ENCODE results near the gene MPP2.
A peak's percentile ranks its signal among the peaks of the same experiment; 100 is the strongest.
"Not testable (repeated sequence)": the region's sequence is repeated elsewhere in the genome, so short reads cannot be mapped to it uniquely, and the experiment has no call there.

Gene MPP2

GRCh38 chr17:43842975-43843325, 64.4 kb downstream of the MPP2 start:
- no peaks in the 10 kb centered on the region for H3K27me3 ChIP-seq (ENCODE audit: control insufficient read depth in 5 of 5, insufficient read depth in 4 of 5, low read length in 5 of 5)
- H3K4me1 ChIP-seq (ENCODE audit: control insufficient read depth in 5 of 5, insufficient read depth in 5 of 5, low read length in 5 of 5), result peaks cover 2 to 35% (median 29%) of the 10 kb centered on the region in 5 donors
- no peaks in the 10 kb centered on the region for H3K9me3 ChIP-seq (ENCODE audit: control insufficient read depth in 5 of 5, low read length in 5 of 5)
- H3K9ac ChIP-seq (ENCODE audit: low read length in 5 of 5), result no peak overlapping the region
- no peak overlapping the region for H3K4me3 ChIP-seq (ENCODE audit: low read depth in 1 of 5, low read length in 5 of 5)
- no peak overlapping the region for H3K27ac ChIP-seq (ENCODE audit: low read depth, low read length)
- H3K36me3 ChIP-seq (ENCODE audit: control insufficient read depth in 5 of 5, insufficient read depth in 5 of 5, low read length in 5 of 5), result no peaks in the 10 kb centered on the region

DNA sequence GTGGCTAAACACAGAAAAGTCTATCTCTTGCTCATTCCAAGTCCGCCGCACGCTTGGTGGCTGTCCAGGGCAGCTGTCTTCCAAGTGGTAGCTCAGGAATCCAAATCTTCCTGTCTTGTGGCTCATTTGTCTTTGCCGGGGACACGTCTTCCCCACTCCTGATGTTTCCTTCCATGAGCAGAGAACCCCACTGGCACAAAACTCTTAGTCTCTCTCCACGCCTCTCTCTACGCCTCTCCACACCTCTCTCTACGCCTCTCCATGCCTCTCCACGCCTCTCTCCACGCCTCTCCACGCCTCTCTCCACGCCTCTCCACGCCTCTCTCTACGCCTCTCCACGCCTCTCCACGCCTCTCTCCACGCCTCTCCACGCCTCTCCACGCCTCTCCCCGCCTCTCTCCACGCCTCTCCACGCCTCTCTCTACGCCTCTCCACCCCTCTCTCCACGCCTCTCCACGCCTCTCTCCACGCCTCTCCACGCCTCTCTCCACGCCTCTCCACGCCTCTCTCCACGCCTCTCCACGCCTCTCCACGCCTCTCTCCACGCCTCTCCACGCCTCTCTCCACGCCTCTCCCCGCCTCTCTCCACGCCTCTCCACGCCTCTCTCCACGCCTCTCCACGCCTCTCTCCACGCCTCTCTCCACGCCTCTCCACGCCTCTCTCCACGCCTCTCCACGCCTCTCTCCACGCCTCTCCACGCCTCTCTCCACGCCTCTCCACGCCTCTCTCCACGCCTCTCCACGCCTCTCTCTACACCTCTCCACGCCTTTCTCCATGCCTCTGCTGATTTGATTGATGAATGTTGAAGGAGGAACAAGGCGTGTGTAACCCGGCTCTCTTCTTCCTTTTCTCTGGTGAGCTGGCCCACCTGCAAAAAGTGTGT, 65.0 kb downstream of the MPP2 start:
- H3K4me1 ChIP-seq (ENCODE audit: control insufficient read depth in 5 of 5, insufficient read depth in 5 of 5, low read length in 5 of 5), result peaks cover 2 to 35% (median 29%) of the 10 kb centered on the region in 5 donors
- not testable (repeated sequence) for H3K27me3 ChIP-seq (ENCODE audit: control insufficient read depth in 5 of 5, insufficient read depth in 4 of 5, low read length in 5 of 5); H3K9me3 ChIP-seq (ENCODE audit: control insufficient read depth in 5 of 5, low read length in 5 of 5); H3K27ac ChIP-seq (ENCODE audit: low read depth, low read length); H3K36me3 ChIP-seq (ENCODE audit: control insufficient read depth in 5 of 5, insufficient read depth in 5 of 5, low read length in 5 of 5); H3K9ac ChIP-seq (ENCODE audit: low read length in 5 of 5)
- H3K4me3 ChIP-seq (ENCODE audit: low read depth in 1 of 5, low read length in 5 of 5), result peak overlapping the region in 1 of 5 donors; percentile 35

DNA sequence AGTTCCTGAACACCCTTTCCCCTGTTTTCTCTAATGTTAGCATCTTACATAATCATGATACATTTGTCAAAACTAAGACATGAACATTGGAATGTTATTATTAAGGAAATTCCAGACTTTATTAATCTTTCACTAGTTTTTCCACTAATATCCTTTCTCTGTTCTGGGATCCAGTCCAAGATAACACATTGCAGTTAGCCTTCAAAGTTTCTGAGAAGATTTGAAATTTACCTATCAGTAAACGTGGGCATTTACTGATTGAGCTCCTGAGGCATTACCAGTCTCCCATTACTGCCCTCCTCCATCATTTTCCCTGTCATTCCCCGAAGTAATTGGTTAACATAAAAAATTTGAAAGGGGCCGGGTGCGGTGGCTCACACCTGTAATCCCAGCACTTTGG, 66.1 kb downstream of the MPP2 start:
- Histone ChIP-seq H3K9ac (ENCODE audit: low read length in 5 of 5) (no peak overlapping the region), H3K4me3 (ENCODE audit: low read depth in 1 of 5, low read length in 5 of 5) (peak overlapping the region in 1 of 5 donors; percentile 35), H3K4me1 (ENCODE audit: control insufficient read depth in 5 of 5, insufficient read depth in 5 of 5, low read length in 5 of 5) (peaks cover 2 to 29% (median 28%) of the 10 kb centered on the region in 5 donors), H3K27me3 (ENCODE audit: control insufficient read depth in 5 of 5, insufficient read depth in 4 of 5, low read length in 5 of 5) (no peaks in the 10 kb centered on the region), H3K27ac (ENCODE audit: low read depth, low read length) (no peak overlapping the region), H3K36me3 (ENCODE audit: control insufficient read depth in 5 of 5, insufficient read depth in 5 of 5, low read length in 5 of 5) (no peaks in the 10 kb centered on the region), H3K9me3 (ENCODE audit: control insufficient read depth in 5 of 5, low read length in 5 of 5) (no peaks in the 10 kb centered on the region)

DNA sequence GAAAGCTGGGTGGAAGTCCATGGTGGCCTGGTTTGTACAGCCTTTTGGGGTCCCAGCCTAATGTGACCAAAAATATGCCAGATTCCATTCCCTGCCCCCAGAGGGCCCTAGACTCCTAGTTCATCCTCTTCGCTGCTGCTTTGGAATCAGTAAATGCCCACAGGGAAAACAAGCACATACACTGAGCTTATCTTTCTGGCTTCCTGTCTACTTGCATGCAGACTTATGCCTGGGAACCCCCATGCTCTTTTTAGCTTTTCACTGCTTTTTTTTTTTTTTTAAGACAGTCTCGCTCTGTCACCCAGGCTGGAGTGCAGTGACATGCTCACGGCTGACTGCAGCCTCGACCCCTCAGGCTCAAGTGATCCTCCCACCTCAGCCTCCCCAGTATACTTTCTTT, 66.5 kb downstream of the MPP2 start:
- Histone ChIP-seq H3K9ac (ENCODE audit: low read length in 5 of 5) (no peak overlapping the region), H3K36me3 (ENCODE audit: control insufficient read depth in 5 of 5, insufficient read depth in 5 of 5, low read length in 5 of 5) (no peaks in the 10 kb centered on the region), H3K27ac (ENCODE audit: low read depth, low read length) (no peak overlapping the region), H3K27me3 (ENCODE audit: control insufficient read depth in 5 of 5, insufficient read depth in 4 of 5, low read length in 5 of 5) (no peaks in the 10 kb centered on the region), H3K4me3 (ENCODE audit: low read depth in 1 of 5, low read length in 5 of 5) (no peak overlapping the region), H3K9me3 (ENCODE audit: control insufficient read depth in 5 of 5, low read length in 5 of 5) (no peaks in the 10 kb centered on the region), H3K4me1 (ENCODE audit: control insufficient read depth in 5 of 5, insufficient read depth in 5 of 5, low read length in 5 of 5) (peaks cover 2 to 27% (median 24%) of the 10 kb centered on the region in 5 donors)

DNA sequence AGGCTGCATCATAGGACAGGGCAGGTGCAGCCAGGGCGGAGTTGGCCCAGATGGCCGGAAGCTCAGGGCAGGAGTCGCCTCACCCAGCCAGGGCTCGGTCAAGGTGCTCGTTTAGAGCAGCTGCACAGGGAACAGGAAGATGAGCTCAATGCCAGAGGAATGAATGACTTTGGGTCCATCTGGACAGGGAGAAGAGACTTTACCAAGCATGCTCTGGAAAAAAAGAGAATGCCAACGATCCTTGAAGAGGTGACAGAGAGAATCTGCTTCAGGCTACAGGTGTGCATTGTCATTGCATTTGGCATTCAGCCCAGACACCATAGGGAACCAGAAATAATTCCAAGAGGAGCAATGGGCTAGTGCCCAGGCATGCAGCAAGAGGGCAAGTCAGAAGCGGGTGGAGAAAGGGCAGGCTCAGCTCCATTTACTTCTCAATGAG, 67.6 kb downstream of the MPP2 start:
- H3K36me3 ChIP-seq (ENCODE audit: control insufficient read depth in 5 of 5, insufficient read depth in 5 of 5, low read length in 5 of 5), result no peaks in the 10 kb centered on the region
- no peak overlapping the region for H3K27ac ChIP-seq (ENCODE audit: low read depth, low read length)
- no peaks in the 10 kb centered on the region for H3K27me3 ChIP-seq (ENCODE audit: control insufficient read depth in 5 of 5, insufficient read depth in 4 of 5, low read length in 5 of 5)
- H3K9ac ChIP-seq (ENCODE audit: low read length in 5 of 5), result no peak overlapping the region
- no peak overlapping the region for H3K4me3 ChIP-seq (ENCODE audit: low read depth in 1 of 5, low read length in 5 of 5)
- peaks cover 2 to 26% (median 24%) of the 10 kb centered on the region in 5 donors for H3K4me1 ChIP-seq (ENCODE audit: control insufficient read depth in 5 of 5, insufficient read depth in 5 of 5, low read length in 5 of 5)
- H3K9me3 ChIP-seq (ENCODE audit: control insufficient read depth in 5 of 5, low read length in 5 of 5), result no peaks in the 10 kb centered on the region

- Histone ChIP-seq H3K9ac (ENCODE audit: low read length in 5 of 5) (peak overlapping the region in 2 of 5 donors; percentile 43 to 53), H3K4me3 (ENCODE audit: low read depth in 1 of 5, low read length in 5 of 5) (peak overlapping the region in 3 of 5 donors; percentile 70 to 76 (median 72))
Observed at GRCh38 chr17:43834106-43834505, 73.2 kb downstream of the MPP2 start.

GRCh38 chr17:43832976-43833829, 74.1 kb downstream of the MPP2 start, which contains the start of gene MPP3:
Gene MPP3 (minus strand): TSS chr17:43833146. CDS start chr17:43831906, 1,240 bp downstream.
- H3K4me1 ChIP-seq (ENCODE audit: control insufficient read depth in 5 of 5, insufficient read depth in 5 of 5, low read length in 5 of 5), result peaks cover 3 to 19% (median 18%) of the 10 kb centered on the region in 5 donors
- peak within 1 kb of the TSS; percentile 54 to 76 (median 70) for H3K4me3 ChIP-seq (ENCODE audit: low read depth in 1 of 5, low read length in 5 of 5)
- H3K9me3 ChIP-seq (ENCODE audit: control insufficient read depth in 5 of 5, low read length in 5 of 5), result peaks cover 0 to 3% (median 0%) of the 10 kb centered on the region in 5 donors
- peak within 1 kb of the TSS in 4 of 5 donors; percentile 12 to 69 (median 40) for H3K9ac ChIP-seq (ENCODE audit: low read length in 5 of 5)
- peaks cover 0 to 27% (median 17%) of the 10 kb centered on the region in 5 donors for H3K36me3 ChIP-seq (ENCODE audit: control insufficient read depth in 5 of 5, insufficient read depth in 5 of 5, low read length in 5 of 5)
- H3K27ac ChIP-seq (ENCODE audit: low read depth, low read length), result peak within 1 kb of the TSS; percentile 54
- H3K27me3 ChIP-seq (ENCODE audit: control insufficient read depth in 5 of 5, insufficient read depth in 4 of 5, low read length in 5 of 5), result no peaks in the 10 kb centered on the region

More at GRCh38 chr17:43834106-43834505, 73.2 kb downstream of the MPP2 start:
- Histone ChIP-seq H3K36me3 (ENCODE audit: control insufficient read depth in 5 of 5, insufficient read depth in 5 of 5, low read length in 5 of 5) (peaks cover 0 to 20% (median 9%) of the 10 kb centered on the region in 5 donors), H3K4me1 (ENCODE audit: control insufficient read depth in 5 of 5, insufficient read depth in 5 of 5, low read length in 5 of 5) (peaks cover 3 to 19% (median 18%) of the 10 kb centered on the region in 5 donors), H3K27me3 (ENCODE audit: control insufficient read depth in 5 of 5, insufficient read depth in 4 of 5, low read length in 5 of 5) (no peaks in the 10 kb centered on the region), H3K27ac (ENCODE audit: low read depth, low read length) (no peak overlapping the region), H3K9me3 (ENCODE audit: control insufficient read depth in 5 of 5, low read length in 5 of 5) (peaks cover 0 to 3% (median 0%) of the 10 kb centered on the region in 5 donors)

- Histone ChIP-seq H3K9me3 (ENCODE audit: control insufficient read depth in 5 of 5, low read length in 5 of 5) (peaks cover 0 to 3% (median 0%) of the 10 kb centered on the region in 5 donors), H3K27me3 (ENCODE audit: control insufficient read depth in 5 of 5, insufficient read depth in 4 of 5, low read length in 5 of 5) (no peaks in the 10 kb centered on the region), H3K27ac (ENCODE audit: low read depth, low read length) (peak overlapping the region; percentile 54), H3K9ac (ENCODE audit: low read length in 5 of 5) (peak overlapping the region in 3 of 5 donors; percentile 6 to 69 (median 37)), H3K4me1 (ENCODE audit: control insufficient read depth in 5 of 5, insufficient read depth in 5 of 5, low read length in 5 of 5) (peaks cover 3 to 19% (median 18%) of the 10 kb centered on the region in 5 donors), H3K36me3 (ENCODE audit: control insufficient read depth in 5 of 5, insufficient read depth in 5 of 5, low read length in 5 of 5) (peaks cover 0 to 35% (median 24%) of the 10 kb centered on the region in 5 donors), H3K4me3 (ENCODE audit: low read depth in 1 of 5, low read length in 5 of 5) (peak overlapping the region; percentile 36 to 76 (median 70))
Observed at GRCh38 chr17:43832168-43832975, 75.0 kb downstream of the MPP2 start.

- no peak overlapping the region for H3K27ac ChIP-seq (ENCODE audit: low read depth, low read length)
- no peak overlapping the region for H3K4me3 ChIP-seq (ENCODE audit: low read depth in 1 of 5, low read length in 5 of 5)
- no peak overlapping the region for H3K9ac ChIP-seq (ENCODE audit: low read length in 5 of 5)
- peaks cover 0 to 3% (median 0%) of the 10 kb centered on the region in 5 donors for H3K9me3 ChIP-seq (ENCODE audit: control insufficient read depth in 5 of 5, low read length in 5 of 5)
- peaks cover 0 to 35% (median 24%) of the 10 kb centered on the region in 5 donors for H3K36me3 ChIP-seq (ENCODE audit: control insufficient read depth in 5 of 5, insufficient read depth in 5 of 5, low read length in 5 of 5)
- no peaks in the 10 kb centered on the region for H3K27me3 ChIP-seq (ENCODE audit: control insufficient read depth in 5 of 5, insufficient read depth in 4 of 5, low read length in 5 of 5)
- peaks cover 3 to 19% (median 18%) of the 10 kb centered on the region in 5 donors for H3K4me1 ChIP-seq (ENCODE audit: control insufficient read depth in 5 of 5, insufficient read depth in 5 of 5, low read length in 5 of 5)
Observed at GRCh38 chr17:43831633-43832032, 75.7 kb downstream of the MPP2 start.

Data from subcutaneous abdominal adipose tissue (tissue), 5 donors.